ENCODE results near the gene PLPP4.

PLPP4 gene

GRCh38 chr10:120548210-120548609 lies 91.2 kb downstream of the PLPP4 start:
- FAIRE-seq (no peak), DNase-seq (ENCODE audit: insufficient read length, low spot score) (no peak)
- TF ChIP-seq POU2F2 (IDR thresholded peaks at IDR 0.05; ENCODE audit: low read depth, low read length) (no peak), PAX5 (IDR thresholded peaks at IDR 0.05; ENCODE audit: insufficient read depth, low read length, severe bottlenecking) (no peak), SPI1 (IDR thresholded peaks at IDR 0.05; ENCODE audit: low read depth, low read length) (no peak), POLR2A (IDR thresholded peaks at IDR 0.05; ENCODE audit: low read depth, low read length) (no peak), POLR2AphosphoS5 (IDR thresholded peaks at IDR 0.05; ENCODE audit: low read depth, low read length) (no peak), TAF1 (IDR thresholded peaks at IDR 0.05; ENCODE audit: low read depth, low read length) (no peak)

GRCh38 chr10:120552262-120552661 lies 95.2 kb downstream of the PLPP4 start:
- FAIRE-seq: no peak

GRCh38 chr10:120553911-120554310 lies 96.9 kb downstream of the PLPP4 start:
- FAIRE-seq (no peak), DNase-seq (ENCODE audit: insufficient read length, low spot score) (no peak)
- TF ChIP-seq POLR2A (IDR thresholded peaks at IDR 0.05; ENCODE audit: low read depth, low read length): no peak

More at GRCh38 chr10:120552262-120552661, 95.2 kb downstream of the PLPP4 start:
- DNase-seq (ENCODE audit: insufficient read length, low spot score): no peak
- no peak for TF ChIP-seq SPI1 (IDR thresholded peaks at IDR 0.05; ENCODE audit: low read depth, low read length)
- TF ChIP-seq PAX5 (IDR thresholded peaks at IDR 0.05; ENCODE audit: insufficient read depth, low read length, severe bottlenecking): no peak
- TF ChIP-seq POLR2AphosphoS5 (IDR thresholded peaks at IDR 0.05; ENCODE audit: low read depth, low read length): no peak
- no peak for TF ChIP-seq POLR2A (IDR thresholded peaks at IDR 0.05; ENCODE audit: low read depth, low read length)
- no peak for TF ChIP-seq TAF1 (IDR thresholded peaks at IDR 0.05; ENCODE audit: low read depth, low read length)
- no peak for TF ChIP-seq POU2F2 (IDR thresholded peaks at IDR 0.05; ENCODE audit: low read depth, low read length)

GRCh38 chr10:120555436-120555835 lies 98.4 kb downstream of the PLPP4 start:
- FAIRE-seq (no peak), DNase-seq (ENCODE audit: insufficient read length, low spot score) (no peak)
- no peak for TF ChIP-seq POLR2A (IDR thresholded peaks at IDR 0.05; ENCODE audit: low read depth, low read length)
- no peak for TF ChIP-seq TAF1 (IDR thresholded peaks at IDR 0.05; ENCODE audit: low read depth, low read length)
- no peak for TF ChIP-seq POU2F2 (IDR thresholded peaks at IDR 0.05; ENCODE audit: low read depth, low read length)
- TF ChIP-seq PAX5 (IDR thresholded peaks at IDR 0.05; ENCODE audit: insufficient read depth, low read length, severe bottlenecking): no peak
- no peak for TF ChIP-seq SPI1 (IDR thresholded peaks at IDR 0.05; ENCODE audit: low read depth, low read length)
- no peak for TF ChIP-seq POLR2AphosphoS5 (IDR thresholded peaks at IDR 0.05; ENCODE audit: low read depth, low read length)

DNA sequence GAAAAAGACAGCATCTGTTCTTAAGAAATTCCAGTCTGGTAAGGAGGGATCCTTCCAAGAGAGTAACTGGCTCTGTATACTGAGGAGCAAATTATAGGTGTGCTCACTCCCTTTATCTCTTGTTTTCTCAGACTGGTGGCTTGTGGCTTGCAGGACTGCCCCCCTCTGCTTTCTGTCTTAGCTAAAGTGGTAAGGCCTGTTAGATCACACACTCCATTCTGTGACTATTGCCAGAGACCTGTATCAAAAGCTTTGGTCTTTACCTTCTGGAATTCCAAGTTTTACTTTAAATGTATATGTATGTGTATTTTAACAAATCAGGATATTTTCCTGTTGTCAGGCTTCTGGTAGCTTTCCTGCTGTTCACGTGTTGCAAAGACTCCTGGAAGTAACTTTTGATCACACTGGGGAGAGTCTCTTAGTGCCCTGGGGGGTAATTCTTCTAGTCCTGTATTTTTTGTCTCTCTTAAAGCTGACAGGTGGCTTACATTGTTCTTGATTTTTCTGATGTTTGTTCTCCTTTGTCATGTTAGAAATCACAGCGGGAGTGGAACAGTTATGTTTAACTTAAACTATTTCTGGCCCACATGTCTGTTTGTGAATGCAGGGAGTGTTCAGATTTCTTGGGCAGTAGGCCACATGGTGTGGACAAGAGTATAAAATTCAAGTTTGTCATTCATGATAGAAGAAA lies 99.0 kb downstream of the PLPP4 start:
- TF ChIP-seq POU2F2 (IDR thresholded peaks at IDR 0.05; ENCODE audit: low read depth, low read length) (no peak), POLR2AphosphoS5 (IDR thresholded peaks at IDR 0.05; ENCODE audit: low read depth, low read length) (no peak), PAX5 (IDR thresholded peaks at IDR 0.05; ENCODE audit: insufficient read depth, low read length, severe bottlenecking) (no peak), POLR2A (IDR thresholded peaks at IDR 0.05; ENCODE audit: low read depth, low read length) (no peak), TAF1 (IDR thresholded peaks at IDR 0.05; ENCODE audit: low read depth, low read length) (no peak)
- DNase-seq (ENCODE audit: insufficient read length, low spot score) (no peak), FAIRE-seq (no peak)

GRCh38 chr10:120557311-120557710 lies 100.3 kb downstream of the PLPP4 start:
- no peak for FAIRE-seq
- TF ChIP-seq POLR2A (IDR thresholded peaks at IDR 0.05; ENCODE audit: low read depth, low read length) (no peak), SPI1 (IDR thresholded peaks at IDR 0.05; ENCODE audit: low read depth, low read length) (no peak)
- no peak for DNase-seq (ENCODE audit: insufficient read length, low spot score)

DNA sequence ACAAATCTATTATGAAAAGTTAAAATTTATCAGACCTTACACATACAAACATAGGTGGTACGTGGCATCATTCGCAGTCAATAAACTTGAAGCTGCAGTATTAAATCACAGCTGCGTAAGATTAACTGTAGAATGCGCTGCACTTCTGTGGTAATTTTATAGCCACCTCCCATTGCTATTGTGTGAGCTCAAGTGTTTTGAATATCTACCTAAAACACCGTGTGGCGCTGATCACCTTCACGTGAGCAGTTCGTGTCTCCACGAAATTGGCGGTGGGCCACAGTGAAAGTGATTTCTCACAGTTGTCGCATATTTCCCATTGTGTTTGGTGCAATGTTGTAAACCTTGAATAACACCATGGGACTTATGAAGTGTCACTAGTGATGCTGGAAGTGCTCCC lies 102.8 kb downstream of the PLPP4 start:
- FAIRE-seq: no peak
- no peak for DNase-seq (ENCODE audit: insufficient read length, low spot score)
- no peak for TF ChIP-seq POLR2AphosphoS5 (IDR thresholded peaks at IDR 0.05; ENCODE audit: low read depth, low read length)
- TF ChIP-seq PAX5 (IDR thresholded peaks at IDR 0.05; ENCODE audit: insufficient read depth, low read length, severe bottlenecking): no peak
- no peak for TF ChIP-seq POU2F2 (IDR thresholded peaks at IDR 0.05; ENCODE audit: low read depth, low read length)
- no peak for TF ChIP-seq SPI1 (IDR thresholded peaks at IDR 0.05; ENCODE audit: low read depth, low read length)
- TF ChIP-seq TAF1 (IDR thresholded peaks at IDR 0.05; ENCODE audit: low read depth, low read length): no peak
- TF ChIP-seq POLR2A (IDR thresholded peaks at IDR 0.05; ENCODE audit: low read depth, low read length): no peak

DNA sequence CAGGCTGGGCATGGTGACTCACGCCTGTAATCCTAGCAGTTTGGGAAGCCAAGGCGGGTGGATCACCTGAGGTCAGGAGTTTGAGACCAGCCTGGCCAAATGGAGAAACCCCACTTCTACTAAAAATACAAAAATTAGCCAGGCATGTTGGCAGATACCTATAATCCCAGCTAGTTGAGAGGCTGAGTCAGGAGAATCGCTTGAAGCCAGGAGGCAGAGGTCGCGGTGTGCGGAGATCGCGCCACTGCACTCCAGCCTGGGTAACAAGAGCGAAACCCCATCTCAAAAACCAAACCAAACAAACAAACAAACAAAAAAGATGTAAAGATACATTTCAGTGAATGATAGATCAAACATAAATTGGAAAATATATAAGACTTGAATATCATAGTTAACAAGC lies 105.9 kb downstream of the PLPP4 start:
- no peak for FAIRE-seq
- no peak for TF ChIP-seq TAF1 (IDR thresholded peaks at IDR 0.05; ENCODE audit: low read depth, low read length)
- TF ChIP-seq POLR2A (IDR thresholded peaks at IDR 0.05; ENCODE audit: low read depth, low read length): no peak
- TF ChIP-seq SPI1 (IDR thresholded peaks at IDR 0.05; ENCODE audit: low read depth, low read length): no peak
- no peak for TF ChIP-seq POU2F2 (IDR thresholded peaks at IDR 0.05; ENCODE audit: low read depth, low read length)
- TF ChIP-seq POLR2AphosphoS5 (IDR thresholded peaks at IDR 0.05; ENCODE audit: low read depth, low read length): no peak
- TF ChIP-seq PAX5 (IDR thresholded peaks at IDR 0.05; ENCODE audit: insufficient read depth, low read length, severe bottlenecking): no peak
- DNase-seq (ENCODE audit: insufficient read length, low spot score): no peak

DNA sequence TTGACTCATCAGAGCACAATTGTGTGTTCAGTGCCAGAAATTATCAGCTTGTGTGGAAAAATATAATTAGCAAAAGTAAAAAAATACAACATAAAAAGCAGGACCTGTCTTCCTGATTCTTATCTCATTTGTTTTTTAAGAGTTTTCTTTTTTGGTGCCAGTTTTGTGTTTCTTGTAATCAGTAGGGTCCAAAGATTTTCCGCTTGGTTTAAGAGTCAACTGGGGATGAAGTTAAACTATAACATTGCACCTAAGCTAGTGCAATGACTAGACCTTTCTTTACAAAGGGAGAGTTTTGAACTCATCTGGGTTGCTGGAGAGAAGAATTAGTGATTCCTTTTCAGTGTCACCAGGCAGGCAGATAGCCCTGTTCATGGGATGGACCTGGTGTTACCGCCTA lies 113.4 kb downstream of the PLPP4 start:
- TF ChIP-seq POLR2A (IDR thresholded peaks at IDR 0.05; ENCODE audit: low read depth, low read length) (no peak), SPI1 (IDR thresholded peaks at IDR 0.05; ENCODE audit: low read depth, low read length) (no peak), TAF1 (IDR thresholded peaks at IDR 0.05; ENCODE audit: low read depth, low read length) (no peak), POLR2AphosphoS5 (IDR thresholded peaks at IDR 0.05; ENCODE audit: low read depth, low read length) (no peak), POU2F2 (IDR thresholded peaks at IDR 0.05; ENCODE audit: low read depth, low read length) (no peak), PAX5 (IDR thresholded peaks at IDR 0.05; ENCODE audit: insufficient read depth, low read length, severe bottlenecking) (no peak)
- DNase-seq (ENCODE audit: insufficient read length, low spot score) (no peak), FAIRE-seq (no peak)

DNA sequence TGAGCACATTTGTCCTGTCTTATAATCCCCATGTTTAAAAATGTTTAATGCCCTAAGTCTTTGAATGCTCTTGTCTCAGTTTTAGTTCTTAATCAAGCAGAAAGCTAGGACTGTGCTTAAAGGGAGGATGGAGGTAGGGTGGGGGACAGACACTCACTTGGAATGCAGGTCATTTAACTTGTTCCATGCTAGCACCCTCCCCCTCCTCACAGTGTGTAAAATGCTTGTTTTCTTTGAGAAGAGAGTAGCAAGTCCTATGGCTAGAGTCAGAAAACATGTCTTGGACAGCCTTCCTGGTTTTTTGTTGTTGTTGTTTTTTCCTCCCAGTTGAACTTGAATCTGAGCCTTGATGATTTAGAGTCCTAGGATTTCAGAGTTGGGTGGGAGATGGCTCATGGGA lies 114.2 kb downstream of the PLPP4 start:
- DNase-seq (ENCODE audit: insufficient read length, low spot score) (no peak), FAIRE-seq (no peak)
- TF ChIP-seq PAX5 (IDR thresholded peaks at IDR 0.05; ENCODE audit: insufficient read depth, low read length, severe bottlenecking): no peak
- no peak for TF ChIP-seq SPI1 (IDR thresholded peaks at IDR 0.05; ENCODE audit: low read depth, low read length)
- no peak for TF ChIP-seq POLR2A (IDR thresholded peaks at IDR 0.05; ENCODE audit: low read depth, low read length)
- no peak for TF ChIP-seq TAF1 (IDR thresholded peaks at IDR 0.05; ENCODE audit: low read depth, low read length)
- no peak for TF ChIP-seq POLR2AphosphoS5 (IDR thresholded peaks at IDR 0.05; ENCODE audit: low read depth, low read length)
- no peak for TF ChIP-seq POU2F2 (IDR thresholded peaks at IDR 0.05; ENCODE audit: low read depth, low read length)
